ENCODE measurements around the gene PREB. TPM values are rescaled to one million over a fixed set of nuclear protein-coding genes. Genes with fewer than 3 reads are reported as not detected.

Gene PREB
- polyA plus RNA-seq, 12 donors: 24.1 to 39.8 (median 33.6) TPM; not detected in 1

GRCh38 chr2:27097341-27097740 is 37.1 kb downstream of the PREB start:
- no peak for DNase-seq

GRCh38 chr2:27096748-27097297 is 37.6 kb downstream of the PREB start:
- DNase-seq: no peak

GRCh38 chr2:27095745-27096651 is 38.4 kb downstream of the PREB start:
- peak; percentile 77 for DNase-seq

GRCh38 chr2:27095427-27095744 is 39.0 kb downstream of the PREB start:
- no peak for DNase-seq

DNA sequence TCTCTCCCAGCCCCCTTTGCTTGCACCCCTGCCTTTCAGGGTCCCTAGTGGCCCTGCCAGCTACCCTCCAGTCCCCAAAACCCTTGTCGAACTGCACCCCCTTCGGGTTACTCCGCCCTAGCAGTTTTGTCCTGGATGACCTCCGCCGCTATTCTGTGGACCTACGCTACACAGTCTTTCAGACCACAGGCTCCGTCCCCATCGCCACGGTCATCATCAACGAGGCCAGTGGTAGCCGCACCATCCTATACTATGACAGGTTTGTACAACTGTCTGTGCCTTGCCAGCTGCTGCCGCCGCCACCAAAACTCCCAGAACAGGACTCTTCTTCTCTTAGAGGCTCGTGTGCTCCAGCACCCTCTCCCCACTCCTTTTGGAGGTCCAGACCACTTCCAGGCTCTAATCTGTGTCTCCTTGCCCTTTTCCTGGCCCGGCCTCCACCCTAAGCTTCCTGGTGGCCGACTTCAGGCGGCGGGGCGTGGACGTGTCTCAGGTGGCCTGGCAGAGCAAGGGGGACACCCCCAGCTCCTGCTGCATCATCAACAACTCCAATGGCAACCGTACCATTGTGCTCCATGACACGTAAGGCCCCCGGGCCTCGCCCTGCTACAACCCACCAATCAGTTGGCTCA is 40.0 kb downstream of the PREB start:
- DNase-seq: no peak

DNA sequence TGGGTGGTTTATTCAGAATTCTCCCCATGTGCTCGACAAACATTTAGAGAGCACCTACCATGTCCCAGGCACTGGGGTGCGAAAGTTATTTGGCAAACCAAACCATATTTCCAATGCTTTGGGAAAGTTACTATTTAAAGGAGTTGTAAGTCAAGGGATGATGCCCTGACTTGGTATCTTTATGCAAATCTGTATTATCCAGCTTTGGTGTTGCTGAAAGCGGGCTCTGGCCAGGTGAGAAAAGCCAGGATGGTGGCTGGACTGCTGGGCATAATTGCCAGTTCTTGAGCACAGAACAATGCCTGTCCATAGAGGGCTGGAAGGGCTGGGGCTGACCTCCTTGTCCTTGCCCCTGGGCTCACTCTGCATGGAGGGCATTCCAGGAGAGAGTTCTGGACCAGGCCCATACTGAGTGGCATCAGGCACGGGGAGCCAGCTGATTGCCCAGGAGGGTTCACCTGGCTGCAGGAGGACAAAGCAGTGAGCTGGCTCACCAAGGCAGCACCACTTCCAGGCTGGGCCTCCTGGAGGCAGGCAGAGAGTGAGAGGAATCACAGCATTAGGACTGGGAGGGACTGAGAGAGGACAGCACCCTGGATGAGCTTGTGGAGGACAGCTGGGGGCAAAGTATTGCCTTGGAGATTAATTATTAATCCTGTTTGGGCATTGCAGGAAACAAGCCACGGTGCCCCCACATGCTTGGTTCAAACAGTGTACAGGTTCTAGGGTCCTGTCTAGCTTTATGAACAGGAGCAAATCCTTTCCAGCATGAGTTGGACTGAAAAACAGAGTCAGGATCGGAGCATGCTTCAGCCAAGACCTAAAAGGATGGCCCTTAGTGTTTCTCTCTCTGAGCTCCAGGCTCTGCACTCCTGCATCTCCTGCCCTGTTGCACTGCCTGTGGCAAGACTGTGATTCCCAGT is 40.7 kb downstream of the PREB start:
- DNase-seq: no peak

DNA sequence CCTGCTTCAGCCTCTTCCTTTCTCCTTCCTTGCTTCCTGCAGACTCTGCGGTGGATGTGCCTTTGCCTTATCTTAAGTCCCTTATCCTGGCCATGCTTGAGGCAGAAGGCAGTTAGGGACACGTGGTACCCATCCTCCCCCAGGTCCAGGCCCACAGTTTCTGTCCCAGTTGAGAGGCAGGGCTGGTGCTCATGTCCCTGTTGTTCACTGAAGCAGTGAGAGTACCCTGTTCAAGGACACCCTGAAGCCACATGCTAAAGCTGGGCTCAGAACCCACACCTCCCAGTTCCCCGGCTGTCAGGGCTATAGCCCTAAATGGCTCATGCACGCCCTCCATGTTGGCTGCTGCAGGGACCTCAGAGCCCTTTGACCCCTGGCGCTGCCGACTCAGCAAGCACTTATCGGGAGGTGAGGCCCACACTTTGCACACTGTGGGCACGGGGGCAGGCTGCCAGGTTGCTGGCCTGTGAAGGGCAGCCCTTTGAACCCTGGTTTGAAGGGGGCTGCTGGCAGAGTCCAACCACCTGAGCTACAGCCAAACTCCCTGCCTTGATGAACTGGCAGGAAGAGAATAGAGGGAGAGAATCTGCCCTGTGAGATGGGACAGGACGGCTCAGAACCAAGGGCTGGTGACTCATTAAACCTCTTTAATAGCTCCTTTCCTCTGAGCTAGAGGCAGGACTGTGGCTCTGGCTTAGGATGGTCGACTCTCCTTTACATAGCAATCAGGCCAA is 41.6 kb downstream of the PREB start:
- no peak for DNase-seq

DNA sequence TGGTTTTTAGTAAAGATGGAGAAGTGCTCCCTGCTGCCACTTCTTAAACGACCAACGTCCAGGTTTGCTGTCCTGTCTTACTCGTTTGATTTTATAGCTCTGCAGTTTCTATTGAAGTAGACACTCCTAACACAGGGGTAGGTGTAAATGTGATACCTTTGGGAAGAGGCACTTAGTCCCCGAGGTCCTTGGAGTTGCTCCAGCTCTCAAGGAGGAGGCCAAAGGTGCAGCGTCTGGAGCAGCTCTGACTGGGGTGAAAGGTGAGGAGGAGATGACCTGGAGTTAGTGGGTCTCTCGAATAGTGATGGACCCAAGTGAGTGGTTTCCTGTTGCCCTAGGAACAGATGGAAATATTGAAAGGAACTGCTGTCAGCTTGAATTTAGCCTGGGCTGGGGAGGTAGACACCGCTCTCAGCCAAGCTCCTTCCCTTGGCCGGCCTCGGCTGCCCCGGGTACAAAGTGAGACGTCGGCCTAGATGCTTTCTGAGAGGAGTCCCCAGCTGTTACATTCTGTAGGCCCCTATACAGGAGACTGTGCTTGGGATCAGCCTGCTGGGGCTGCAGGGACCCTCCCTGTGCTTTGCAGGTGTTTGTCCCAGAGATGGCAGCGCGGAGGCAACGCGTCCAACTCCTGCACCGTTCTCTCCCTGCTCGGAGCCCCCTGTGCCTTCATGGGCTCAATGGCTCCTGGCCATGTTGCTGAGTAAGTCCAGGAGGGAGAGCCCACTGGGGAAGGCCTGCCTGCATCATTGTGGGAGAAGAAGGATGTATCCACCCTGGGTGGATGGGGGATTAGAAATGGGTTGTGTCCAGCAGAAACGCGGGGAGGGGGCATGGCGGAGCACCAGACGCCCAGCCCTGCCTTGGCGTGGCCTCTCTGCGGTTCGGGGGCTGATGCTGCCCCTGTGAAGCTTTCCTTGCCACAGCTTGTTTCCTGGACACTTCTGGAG is 42.4 kb downstream of the PREB start:
- no peak for DNase-seq

DNA sequence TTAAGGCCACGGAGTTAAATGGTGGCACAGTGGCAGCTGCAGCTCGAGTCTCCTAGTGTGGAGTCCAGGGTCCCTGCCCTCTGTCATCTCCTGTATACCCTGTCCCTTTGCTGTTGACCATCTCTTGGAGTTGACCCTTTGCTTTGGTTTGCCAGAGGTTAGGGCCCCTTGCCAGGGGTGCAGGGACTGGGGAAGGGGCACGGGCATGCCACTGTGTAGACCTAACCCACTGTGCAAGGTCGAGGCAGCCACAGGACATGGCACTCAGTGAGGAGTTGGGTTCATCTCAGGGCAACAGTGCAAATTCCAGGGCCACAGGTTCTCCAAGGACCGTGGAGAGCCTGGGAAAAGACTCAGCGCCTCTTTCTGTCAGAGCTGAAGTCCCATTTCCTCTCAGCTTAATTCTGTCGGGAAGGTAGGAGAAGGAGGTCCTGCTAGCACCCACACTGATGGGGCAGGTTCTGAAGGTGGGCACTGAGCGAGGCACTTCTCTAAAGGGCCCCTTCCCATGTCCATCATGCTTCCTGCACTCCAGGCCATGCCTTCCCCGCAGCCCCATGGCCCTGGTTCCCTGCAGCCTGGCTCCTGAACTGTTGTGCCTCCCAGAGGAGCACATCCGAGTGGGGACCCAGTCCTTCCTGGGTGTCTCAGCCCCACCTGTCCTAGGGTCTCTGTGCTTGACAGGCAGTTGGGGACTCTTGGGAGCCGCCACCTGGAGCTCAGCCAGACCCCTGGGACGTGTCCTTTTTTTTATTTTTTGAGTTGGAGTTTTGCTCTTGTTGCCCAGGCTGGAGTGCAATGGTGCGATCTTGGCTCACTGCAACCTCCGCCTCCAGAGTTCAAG is 45.1 kb downstream of the PREB start:
- DNase-seq: no peak

DNA sequence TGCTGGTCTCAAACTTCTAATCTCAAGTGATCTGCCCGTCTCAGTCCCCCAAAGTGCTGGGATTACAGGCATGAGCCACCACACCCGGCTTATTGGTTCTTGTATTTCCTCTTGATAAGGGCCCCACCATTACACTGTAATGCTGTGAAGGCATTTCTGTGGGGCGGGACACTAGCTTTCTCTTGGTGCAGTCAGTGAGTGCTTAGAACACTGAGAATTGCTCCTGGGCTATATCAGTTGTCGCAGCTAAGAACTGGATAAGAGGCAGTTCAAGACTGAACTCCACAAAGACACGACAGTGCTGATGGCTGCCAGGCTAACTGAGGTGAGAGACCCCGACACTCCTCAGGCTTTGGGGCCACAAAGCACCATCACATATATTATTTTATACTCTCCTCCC is 45.8 kb downstream of the PREB start:
- no peak for DNase-seq

- DNase-seq: no peak
Measured at GRCh38 chr2:27087823-27088410, 46.5 kb downstream of the PREB start.

DNA sequence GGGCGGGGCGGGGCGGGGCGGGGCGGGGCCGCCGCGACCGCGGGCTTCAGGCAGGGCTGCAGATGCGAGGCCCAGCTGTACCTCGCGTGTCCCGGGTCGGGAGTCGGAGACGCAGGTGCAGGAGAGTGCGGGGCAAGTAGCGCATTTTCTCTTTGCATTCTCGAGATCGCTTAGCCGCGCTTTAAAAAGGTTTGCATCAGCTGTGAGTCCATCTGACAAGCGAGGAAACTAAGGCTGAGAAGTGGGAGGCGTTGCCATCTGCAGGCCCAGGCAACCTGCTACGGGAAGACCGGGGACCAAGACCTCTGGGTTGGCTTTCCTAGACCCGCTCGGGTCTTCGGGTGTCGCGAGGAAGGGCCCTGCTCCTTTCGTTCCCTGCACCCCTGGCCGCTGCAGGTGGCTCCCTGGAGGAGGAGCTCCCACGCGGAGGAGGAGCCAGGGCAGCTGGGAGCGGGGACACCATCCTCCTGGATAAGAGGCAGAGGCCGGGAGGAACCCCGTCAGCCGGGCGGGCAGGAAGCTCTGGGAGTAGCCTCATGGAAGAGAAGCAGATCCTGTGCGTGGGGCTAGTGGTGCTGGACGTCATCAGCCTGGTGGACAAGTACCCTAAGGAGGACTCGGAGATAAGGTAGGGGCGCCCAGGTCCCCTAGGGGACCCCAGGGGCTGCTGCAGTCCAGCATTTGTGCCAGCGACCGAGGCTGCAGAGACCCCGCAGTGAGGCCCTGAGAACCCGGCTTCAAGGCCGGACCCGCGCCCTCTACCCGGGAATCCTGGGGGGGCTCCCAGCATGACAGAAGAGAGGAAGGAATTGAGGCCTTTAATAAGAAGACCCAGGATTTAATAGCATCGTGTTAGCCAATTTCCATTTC is 47.5 kb downstream of the PREB start, which contains the start of gene KHK:
Gene KHK (plus strand): TSS at position 49 of the 870 bp plus-strand sequence. CDS start 488 bp downstream, at position 537.
- DNase-seq: no peak

- DNase-seq: peak; percentile 94
Measured at GRCh38 chr2:27086090-27086723, 48.2 kb downstream of the PREB start.

GRCh38 chr2:27085673-27086089 is 48.8 kb downstream of the PREB start:
- peak; percentile 58 for DNase-seq

DNA sequence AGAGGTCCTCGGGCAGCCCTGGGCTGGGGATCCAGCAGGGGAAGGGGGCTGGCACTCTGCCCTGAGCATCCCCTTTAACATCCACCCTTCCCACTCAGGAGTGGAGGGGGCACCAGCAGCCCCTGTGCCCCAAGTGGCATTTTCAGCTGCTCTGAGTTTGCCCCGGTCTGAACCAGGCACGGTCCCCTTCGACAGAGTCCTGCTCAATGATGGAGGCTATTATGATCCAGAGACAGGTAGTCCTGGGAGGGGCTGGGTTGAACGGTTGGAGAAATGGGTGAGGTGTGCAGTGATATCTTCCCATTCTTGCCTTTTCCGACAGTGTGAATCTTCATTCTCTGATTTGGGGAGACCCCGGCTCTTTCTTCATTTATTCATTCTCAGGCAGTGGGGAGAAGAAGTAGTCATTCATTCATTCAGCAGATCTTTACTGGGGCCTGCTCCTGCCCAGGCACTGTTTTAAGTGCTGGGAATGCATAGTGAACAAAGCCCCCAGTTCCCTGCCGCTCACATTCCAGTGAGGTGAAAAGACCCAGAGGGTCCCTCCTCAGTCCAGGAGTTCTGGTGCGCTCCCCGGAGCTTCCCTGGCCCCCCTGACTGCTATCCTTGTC is 49.3 kb downstream of the PREB start:
- no peak for DNase-seq

DNA sequence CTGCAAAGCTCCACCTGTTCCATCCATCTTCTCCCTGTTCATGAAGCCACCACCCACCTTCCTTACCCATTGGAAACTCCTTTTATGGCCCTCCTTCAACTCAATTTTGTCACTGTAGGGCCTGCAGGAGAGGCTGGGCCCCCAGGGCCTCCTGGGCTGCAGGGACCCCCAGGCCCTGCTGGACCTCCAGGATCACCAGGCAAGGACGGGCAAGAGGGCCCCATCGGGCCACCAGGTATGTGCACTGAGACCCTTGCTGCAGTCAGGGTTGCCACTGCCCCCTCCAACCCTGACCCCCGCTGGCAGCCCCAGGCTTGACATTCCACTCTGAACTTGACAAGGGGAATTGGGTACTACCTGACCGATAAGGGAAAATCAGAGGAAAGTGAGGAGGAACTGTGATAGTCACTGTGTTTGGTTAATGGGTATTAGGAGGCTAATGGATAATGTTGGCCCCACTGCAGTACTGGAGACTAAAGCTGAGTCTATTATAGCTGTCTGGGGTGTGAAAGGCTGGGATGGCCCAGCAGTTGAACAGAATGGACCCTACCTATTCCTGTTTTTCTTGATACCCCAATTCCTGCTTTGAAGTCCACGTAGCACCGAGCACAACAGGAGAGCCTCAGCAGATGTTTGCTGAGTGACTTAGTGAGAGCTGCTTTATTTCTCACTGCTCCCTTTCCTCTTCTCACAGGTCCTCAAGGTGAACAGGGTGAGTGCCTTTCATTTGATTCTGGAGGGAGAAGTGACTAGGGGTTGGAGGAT is 50.0 kb downstream of the PREB start:
- DNase-seq: no peak
